WTC11 (cell line): ENCODE data around the gene NECAB2. TPM values are rescaled to one million over a fixed set of nuclear protein-coding genes. Genes with fewer than 3 reads are reported as not detected.

ENCODE experiments used
- ATAC-seq: fragments of 200-7000 bp; cut with Tn5 transposase; 2 replicates; pipeline ENCODE4 v1.10.0; 2021; ENCODE audit warnings: mild to moderate bottlenecking, moderate library complexity
- CTCF ChIA-PET: fragments of 300-600 bp; sonication (Branson Sonifier 250); formaldehyde crosslinking; loops from one replicate; lab custom pipeline; 2021; ENCODE audit warnings: antibody characterized with exemption; lab: Charles Lee
- POLR2A ChIA-PET: fragments of 350-600 bp; sonication (Branson Sonifier 250); formaldehyde crosslinking; loops from one replicate; lab custom pipeline; 2021; ENCODE audit warnings: antibody characterized with exemption; lab: Charles Lee
- DNase-seq: peaks from one replicate; pipeline ENCODE4 v3.0.0; 2021; ENCODE audit warnings: low spot score
- H3K27ac Mint-ChIP-seq: 2 replicates; pipeline ENCODE4 v1.8.0; 2021; ENCODE audit warnings: mixed read lengths
- H3K27me3 Mint-ChIP-seq: 2 replicates; pipeline ENCODE4 v1.8.0; 2021; ENCODE audit warnings: low read depth, mild to moderate bottlenecking, moderate library complexity, mixed read lengths
- H3K36me3 Mint-ChIP-seq: 2 replicates; pipeline ENCODE4 v1.8.0; 2021; ENCODE audit warnings: mixed read lengths
- H3K4me1 Mint-ChIP-seq: 2 replicates; pipeline ENCODE4 v1.8.0; 2022; ENCODE audit warnings: mixed read lengths
- H3K4me3 Mint-ChIP-seq: 2 replicates; pipeline ENCODE4 v1.8.0; 2021; ENCODE audit warnings: mild to moderate bottlenecking, moderate library complexity, mixed read lengths
- H3K9me3 Mint-ChIP-seq: 2 replicates; pipeline ENCODE4 v1.8.0; 2021; ENCODE audit warnings: mixed read lengths
- EMX1 ChIP-seq: fragments of 250-450 bp; sonication (Bioruptor Pico); IDR thresholded peaks from 2 replicates; pipeline ENCODE4 v1.8.0; 2021; ENCODE audit warnings: mild to moderate bottlenecking
- GRHL2 ChIP-seq: fragments of 250-450 bp; sonication (Bioruptor Pico); IDR thresholded peaks from 2 replicates; pipeline ENCODE4 v1.8.0; 2022; ENCODE audit warnings: mild to moderate bottlenecking, moderate library complexity; ENCODE audit not compliant: insufficient replicate concordance, severe bottlenecking
- GTF2I ChIP-seq: fragments of 250-450 bp; sonication (Bioruptor Pico); conservative IDR thresholded peaks from 2 replicates; pipeline ENCODE4 v1.4.0; 2021; ENCODE audit warnings: mild to moderate bottlenecking
- MYBL2 ChIP-seq: sonication (generic); formaldehyde crosslinking; IDR thresholded peaks from 2 replicates; pipeline ENCODE4 v1.8.1; 2023; ENCODE audit warnings: mild to moderate bottlenecking, moderate library complexity, missing genetic modification reagents
- NFYB ChIP-seq: sonication (generic); formaldehyde crosslinking; conservative IDR thresholded peaks from 2 replicates; pipeline ENCODE4 v1.8.0; 2022; ENCODE audit warnings: low read depth, missing genetic modification reagents
- OVOL2 ChIP-seq: fragments of 250-450 bp; sonication (Bioruptor Pico); IDR thresholded peaks from 2 replicates; pipeline ENCODE4 v1.9.0; 2021; ENCODE audit warnings: mild to moderate bottlenecking, borderline replicate concordance
- SMAD3 ChIP-seq: sonication (generic); formaldehyde crosslinking; IDR thresholded peaks from 2 replicates; pipeline ENCODE4 v1.8.0; 2022; ENCODE audit warnings: missing genetic modification reagents, mild to moderate bottlenecking, borderline replicate concordance
- SOX15 ChIP-seq: fragments of 250-450 bp; sonication (Bioruptor Pico); IDR thresholded peaks from 2 replicates; pipeline ENCODE4 v1.9.0; 2021; ENCODE audit warnings: mild to moderate bottlenecking
- SP1 ChIP-seq: sonication (generic); formaldehyde crosslinking; conservative IDR thresholded peaks from 2 replicates; pipeline ENCODE4 v1.8.1; 2022; ENCODE audit warnings: missing genetic modification reagents
- TEAD1 ChIP-seq: sonication (generic); formaldehyde crosslinking; IDR thresholded peaks from 2 replicates; pipeline ENCODE4 v1.8.0; 2022; ENCODE audit warnings: mild to moderate bottlenecking, missing genetic modification reagents
- ZNF263 ChIP-seq: sonication (generic); formaldehyde crosslinking; IDR thresholded peaks from 2 replicates; pipeline ENCODE4 v1.8.1; 2022; ENCODE audit warnings: low read depth, mild to moderate bottlenecking, moderate library complexity, missing genetic modification reagents
- ZNF317 ChIP-seq: sonication (generic); formaldehyde crosslinking; IDR thresholded peaks from 2 replicates; pipeline ENCODE4 v1.8.1; 2023; ENCODE audit warnings: low read depth, mild to moderate bottlenecking, moderate library complexity, missing genetic modification reagents, borderline replicate concordance
- ZNF423 ChIP-seq: fragments of 250-450 bp; sonication (Bioruptor Pico); IDR thresholded peaks from 2 replicates; pipeline ENCODE4 v2.1.2; 2022; ENCODE audit warnings: mild to moderate bottlenecking, moderate library complexity
- total RNA-seq: library from RNA; stranded (reverse); gene quantifications from 3 replicates; pipeline ENCODE4 v1.2.3, GENCODE V29; 2021
- TF ChIP-seq, protein P1 (sequence below): sonication (generic); formaldehyde crosslinking; IDR thresholded peaks from 2 replicates; pipeline ENCODE4 v1.8.1; 2023; ENCODE audit warnings: mild to moderate bottlenecking, missing genetic modification reagents, moderate library complexity
- TF ChIP-seq, protein P2 (sequence below): sonication (generic); formaldehyde crosslinking; IDR thresholded peaks from 2 replicates; pipeline ENCODE4 v1.8.1; 2022; ENCODE audit warnings: low read depth, missing genetic modification reagents, borderline replicate concordance
- TF ChIP-seq, protein P3 (sequence below): sonication (generic); formaldehyde crosslinking; IDR thresholded peaks from 2 replicates; pipeline ENCODE4 v1.8.0; 2022; ENCODE audit warnings: mild to moderate bottlenecking, missing genetic modification reagents
- TF ChIP-seq, protein P4 (sequence below): sonication (generic); formaldehyde crosslinking; IDR thresholded peaks from 2 replicates; pipeline ENCODE4 v1.8.1; 2022; ENCODE audit warnings: missing genetic modification reagents, borderline replicate concordance

NECAB2 gene
- total RNA-seq, 1 experiment from 2014 or later = 2.9 TPM

DNA sequence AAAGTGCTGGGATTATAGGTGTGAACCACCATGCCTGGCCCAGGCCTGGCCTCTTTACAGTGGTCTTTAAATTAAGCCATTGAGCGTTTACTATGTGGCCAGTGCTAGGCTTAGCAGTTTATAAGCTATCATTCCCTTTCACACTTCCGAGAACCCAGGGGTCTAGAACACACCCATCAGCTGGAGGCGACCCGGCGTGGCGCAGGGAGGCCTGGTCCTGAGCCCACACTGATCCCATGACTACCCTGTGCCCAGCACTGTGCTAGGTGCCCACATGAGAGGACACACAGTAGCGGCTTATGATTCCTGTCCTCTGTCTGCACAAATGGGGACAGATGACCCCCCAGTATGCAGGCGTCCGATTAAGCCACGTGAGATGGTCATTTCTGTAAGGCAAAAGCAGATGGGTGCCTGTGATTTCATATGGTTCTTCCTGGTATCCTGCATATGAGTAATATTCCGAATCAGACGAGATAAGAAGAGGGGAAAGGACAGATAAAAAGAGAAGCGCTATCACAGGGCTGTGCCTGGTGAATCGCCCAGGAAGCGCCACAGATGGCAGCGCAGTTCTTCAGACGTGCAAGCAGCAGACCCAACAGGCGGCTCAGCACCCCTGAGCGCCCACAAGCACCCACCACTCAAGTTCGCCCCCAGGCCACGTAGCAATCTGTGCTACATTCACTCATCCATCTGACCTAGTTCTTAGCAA lies 9.8 kb upstream of the NECAB2 start:
- no peaks in the 10 kb centered on the region for H3K36me3 Mint-ChIP-seq
- TF ChIP-seq OVOL2 (CRISPR knock-in tag) (no peak), TEAD1 (CRISPR knock-in tag) (no peak), EMX1 (no peak), GRHL2 (CRISPR knock-in tag) (no peak), GTF2I (no peak), ZNF423 (CRISPR knock-in tag) (no peak), SOX15 (CRISPR knock-in tag) (no peak), SMAD3 (no peak), ZNF317 (CRISPR knock-in tag) (no peak), MYBL2 (no peak), ZNF263 (CRISPR knock-in tag) (no peak)
- TF ChIP-seq, protein P1, sequence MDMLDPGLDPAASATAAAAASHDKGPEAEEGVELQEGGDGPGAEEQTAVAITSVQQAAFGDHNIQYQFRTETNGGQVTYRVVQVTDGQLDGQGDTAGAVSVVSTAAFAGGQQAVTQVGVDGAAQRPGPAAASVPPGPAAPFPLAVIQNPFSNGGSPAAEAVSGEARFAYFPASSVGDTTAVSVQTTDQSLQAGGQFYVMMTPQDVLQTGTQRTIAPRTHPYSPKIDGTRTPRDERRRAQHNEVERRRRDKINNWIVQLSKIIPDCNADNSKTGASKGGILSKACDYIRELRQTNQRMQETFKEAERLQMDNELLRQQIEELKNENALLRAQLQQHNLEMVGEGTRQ (CRISPR knock-in tag) = no peak
- TF ChIP-seq, protein P2, sequence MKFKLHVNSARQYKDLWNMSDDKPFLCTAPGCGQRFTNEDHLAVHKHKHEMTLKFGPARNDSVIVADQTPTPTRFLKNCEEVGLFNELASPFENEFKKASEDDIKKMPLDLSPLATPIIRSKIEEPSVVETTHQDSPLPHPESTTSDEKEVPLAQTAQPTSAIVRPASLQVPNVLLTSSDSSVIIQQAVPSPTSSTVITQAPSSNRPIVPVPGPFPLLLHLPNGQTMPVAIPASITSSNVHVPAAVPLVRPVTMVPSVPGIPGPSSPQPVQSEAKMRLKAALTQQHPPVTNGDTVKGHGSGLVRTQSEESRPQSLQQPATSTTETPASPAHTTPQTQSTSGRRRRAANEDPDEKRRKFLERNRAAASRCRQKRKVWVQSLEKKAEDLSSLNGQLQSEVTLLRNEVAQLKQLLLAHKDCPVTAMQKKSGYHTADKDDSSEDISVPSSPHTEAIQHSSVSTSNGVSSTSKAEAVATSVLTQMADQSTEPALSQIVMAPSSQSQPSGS (CRISPR knock-in tag) = no peak
- TF ChIP-seq, protein P3, sequence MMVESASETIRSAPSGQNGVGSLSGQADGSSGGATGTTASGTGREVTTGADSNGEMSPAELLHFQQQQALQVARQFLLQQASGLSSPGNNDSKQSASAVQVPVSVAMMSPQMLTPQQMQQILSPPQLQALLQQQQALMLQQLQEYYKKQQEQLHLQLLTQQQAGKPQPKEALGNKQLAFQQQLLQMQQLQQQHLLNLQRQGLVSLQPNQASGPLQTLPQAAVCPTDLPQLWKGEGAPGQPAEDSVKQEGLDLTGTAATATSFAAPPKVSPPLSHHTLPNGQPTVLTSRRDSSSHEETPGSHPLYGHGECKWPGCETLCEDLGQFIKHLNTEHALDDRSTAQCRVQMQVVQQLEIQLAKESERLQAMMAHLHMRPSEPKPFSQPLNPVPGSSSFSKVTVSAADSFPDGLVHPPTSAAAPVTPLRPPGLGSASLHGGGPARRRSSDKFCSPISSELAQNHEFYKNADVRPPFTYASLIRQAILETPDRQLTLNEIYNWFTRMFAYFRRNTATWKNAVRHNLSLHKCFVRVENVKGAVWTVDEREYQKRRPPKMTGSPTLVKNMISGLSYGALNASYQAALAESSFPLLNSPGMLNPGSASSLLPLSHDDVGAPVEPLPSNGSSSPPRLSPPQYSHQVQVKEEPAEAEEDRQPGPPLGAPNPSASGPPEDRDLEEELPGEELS (CRISPR knock-in tag) = no peak
- TF ChIP-seq, protein P4, sequence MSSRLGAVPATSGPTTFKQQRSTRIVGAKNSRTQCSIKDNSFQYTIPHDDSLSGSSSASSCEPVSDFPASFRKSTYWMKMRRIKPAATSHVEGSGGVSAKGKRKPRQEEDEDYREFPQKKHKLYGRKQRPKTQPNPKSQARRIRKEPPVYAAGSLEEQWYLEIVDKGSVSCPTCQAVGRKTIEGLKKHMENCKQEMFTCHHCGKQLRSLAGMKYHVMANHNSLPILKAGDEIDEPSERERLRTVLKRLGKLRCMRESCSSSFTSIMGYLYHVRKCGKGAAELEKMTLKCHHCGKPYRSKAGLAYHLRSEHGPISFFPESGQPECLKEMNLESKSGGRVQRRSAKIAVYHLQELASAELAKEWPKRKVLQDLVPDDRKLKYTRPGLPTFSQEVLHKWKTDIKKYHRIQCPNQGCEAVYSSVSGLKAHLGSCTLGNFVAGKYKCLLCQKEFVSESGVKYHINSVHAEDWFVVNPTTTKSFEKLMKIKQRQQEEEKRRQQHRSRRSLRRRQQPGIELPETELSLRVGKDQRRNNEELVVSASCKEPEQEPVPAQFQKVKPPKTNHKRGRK (CRISPR knock-in tag) = no peak
- ATAC-seq (no peak), DNase-seq (no peak)
- no peaks in the 10 kb centered on the region for H3K9me3 Mint-ChIP-seq
- no peaks in the 10 kb centered on the region for H3K27me3 Mint-ChIP-seq
- H3K27ac Mint-ChIP-seq = no peak overlapping the region
- peaks cover 8% of the 10 kb centered on the region for H3K4me1 Mint-ChIP-seq
- H3K4me3 Mint-ChIP-seq = no peak overlapping the region
- ChIA-PET POLR2A (interaction anchor here (0.6 kb wide), 1 partner anchor 53 kb away, joined by 4 read pairs; no protein-coding TSS in a partner anchor), CTCF (interaction anchor here (1.0 to 4.9 kb wide), 6 partner anchors 12 to 109 kb away, joined by 3 to 131 read pairs (median 26); partner anchors contain the start of gene SLC38A8)

DNA sequence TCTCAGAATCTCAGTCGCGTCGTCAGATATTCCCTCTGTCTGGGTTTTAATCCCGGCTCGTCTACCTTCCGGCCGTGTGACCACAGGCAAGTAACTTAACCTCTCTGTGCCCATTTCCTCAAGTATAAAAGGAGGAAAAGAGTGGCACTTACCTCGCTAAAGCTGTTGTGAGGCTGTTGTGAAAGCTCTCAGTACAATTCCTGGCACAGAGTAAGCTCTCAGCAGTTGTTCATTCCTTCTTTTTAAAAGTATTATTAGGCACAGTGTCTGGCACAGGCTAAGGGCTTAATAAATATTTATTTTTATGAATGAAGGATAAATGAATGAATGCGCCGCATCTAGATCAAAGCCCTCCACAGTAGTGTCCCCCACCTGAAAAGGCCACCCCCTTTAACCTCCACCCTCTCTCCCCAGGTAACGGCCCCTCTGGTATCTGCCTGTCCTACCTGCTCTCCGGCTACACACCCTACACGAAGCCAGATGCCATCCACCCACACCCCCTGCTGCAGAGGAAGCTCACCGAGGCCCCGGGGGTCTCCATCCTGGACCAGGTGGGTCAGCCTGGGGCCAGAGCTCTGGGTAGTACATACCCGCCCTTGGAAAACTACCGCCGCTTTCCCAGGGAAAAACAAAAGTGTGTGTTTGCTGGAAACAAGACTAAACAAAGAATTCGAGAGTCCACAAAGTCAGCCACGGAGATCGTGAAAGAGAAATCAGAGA lies 9.0 kb upstream of the NECAB2 start:
- ChIA-PET POLR2A (no interaction called here), CTCF (interaction anchor here (1.4 to 4.9 kb wide), 2 partner anchors 86 to 107 kb away, joined by 4 to 131 read pairs; partner anchors contain the start of gene SLC38A8)
- H3K4me1 Mint-ChIP-seq = peaks cover 6% of the 10 kb centered on the region
- ATAC-seq (no peak), DNase-seq (no peak)
- no peak for TF ChIP-seq SP1 (CRISPR knock-in tag)
- no peak for TF ChIP-seq NFYB (CRISPR knock-in tag)
- H3K4me3 Mint-ChIP-seq = no peak overlapping the region
- no peaks in the 10 kb centered on the region for H3K9me3 Mint-ChIP-seq
- no peaks in the 10 kb centered on the region for H3K36me3 Mint-ChIP-seq
- H3K27ac Mint-ChIP-seq = no peak overlapping the region
- no peaks in the 10 kb centered on the region for H3K27me3 Mint-ChIP-seq
